ENCODE measurements around the gene TOP3B. TPM values are rescaled to one million over a fixed set of nuclear protein-coding genes. Genes with fewer than 3 reads are reported as not detected.
"Not testable (repeated sequence)": the region's sequence is repeated elsewhere in the genome, so short reads cannot be mapped to it uniquely, and the experiment has no call there.

Gene TOP3B
- total RNA-seq, 1 donor from 2014 or later: 24.8 TPM

DNA sequence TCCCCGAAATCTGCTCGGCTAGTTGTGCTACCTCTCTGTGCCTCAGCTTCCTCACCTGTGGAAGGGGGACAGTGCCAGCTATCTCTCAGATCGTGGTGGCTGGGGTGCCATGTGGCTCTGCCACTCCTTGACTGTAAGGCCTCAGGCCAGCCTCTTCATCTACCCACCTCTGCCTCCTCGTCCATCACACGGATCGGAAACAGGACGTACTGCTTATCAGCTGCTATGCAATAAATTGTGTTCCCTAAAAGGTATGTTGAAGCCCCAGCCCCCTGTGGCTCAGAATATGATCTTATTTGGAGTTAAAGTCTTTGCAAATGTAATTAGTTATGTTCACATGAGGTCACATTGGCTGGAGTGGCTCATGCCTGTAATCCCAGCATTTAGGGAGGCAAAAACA is 37.7 kb downstream of the TOP3B start:
- DNase-seq (ENCODE audit: low spot score): no peak

DNA sequence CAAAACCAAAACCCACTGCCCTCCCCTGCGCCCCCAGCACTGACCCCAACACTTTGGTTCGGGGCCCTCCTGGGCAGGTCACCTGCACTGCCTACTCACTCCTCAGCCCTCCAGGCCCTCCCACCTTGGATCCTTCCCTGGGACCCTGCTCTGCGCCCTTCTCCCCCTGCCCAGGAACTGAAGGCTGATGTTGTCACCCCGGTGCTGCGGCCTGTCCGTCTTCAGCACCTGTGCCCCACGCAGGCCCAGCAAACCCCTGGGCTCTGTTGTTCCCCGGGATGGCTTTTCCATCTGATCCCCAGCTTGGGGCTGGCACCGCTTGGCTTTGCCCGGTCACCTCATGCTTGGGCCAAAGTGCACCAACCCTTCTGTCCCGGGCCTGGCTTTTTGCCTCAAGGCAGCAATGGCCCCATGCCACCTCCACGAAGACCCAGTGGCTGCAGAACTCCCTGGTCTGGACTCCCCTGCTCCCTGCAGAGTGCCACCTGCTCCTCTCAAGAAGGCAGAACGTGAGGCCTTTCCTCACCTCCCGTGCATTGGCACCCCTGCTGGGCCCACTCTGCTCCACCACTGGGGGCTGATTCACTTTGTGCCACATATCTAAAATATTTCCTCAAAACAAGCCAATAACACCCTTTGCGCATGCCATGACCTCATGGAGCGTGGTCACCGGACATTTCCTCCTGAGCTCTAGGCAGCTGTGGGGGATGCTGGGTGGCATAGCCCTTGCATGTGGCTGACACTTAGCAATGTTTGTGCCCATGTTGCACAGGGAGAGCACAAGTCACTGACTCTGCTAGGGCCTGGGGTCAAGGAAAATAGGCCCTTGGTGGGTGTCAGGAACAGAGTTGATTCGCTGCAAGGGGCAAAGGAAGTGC is 38.8 kb downstream of the TOP3B start:
- DNase-seq (ENCODE audit: low spot score): no peak

DNA sequence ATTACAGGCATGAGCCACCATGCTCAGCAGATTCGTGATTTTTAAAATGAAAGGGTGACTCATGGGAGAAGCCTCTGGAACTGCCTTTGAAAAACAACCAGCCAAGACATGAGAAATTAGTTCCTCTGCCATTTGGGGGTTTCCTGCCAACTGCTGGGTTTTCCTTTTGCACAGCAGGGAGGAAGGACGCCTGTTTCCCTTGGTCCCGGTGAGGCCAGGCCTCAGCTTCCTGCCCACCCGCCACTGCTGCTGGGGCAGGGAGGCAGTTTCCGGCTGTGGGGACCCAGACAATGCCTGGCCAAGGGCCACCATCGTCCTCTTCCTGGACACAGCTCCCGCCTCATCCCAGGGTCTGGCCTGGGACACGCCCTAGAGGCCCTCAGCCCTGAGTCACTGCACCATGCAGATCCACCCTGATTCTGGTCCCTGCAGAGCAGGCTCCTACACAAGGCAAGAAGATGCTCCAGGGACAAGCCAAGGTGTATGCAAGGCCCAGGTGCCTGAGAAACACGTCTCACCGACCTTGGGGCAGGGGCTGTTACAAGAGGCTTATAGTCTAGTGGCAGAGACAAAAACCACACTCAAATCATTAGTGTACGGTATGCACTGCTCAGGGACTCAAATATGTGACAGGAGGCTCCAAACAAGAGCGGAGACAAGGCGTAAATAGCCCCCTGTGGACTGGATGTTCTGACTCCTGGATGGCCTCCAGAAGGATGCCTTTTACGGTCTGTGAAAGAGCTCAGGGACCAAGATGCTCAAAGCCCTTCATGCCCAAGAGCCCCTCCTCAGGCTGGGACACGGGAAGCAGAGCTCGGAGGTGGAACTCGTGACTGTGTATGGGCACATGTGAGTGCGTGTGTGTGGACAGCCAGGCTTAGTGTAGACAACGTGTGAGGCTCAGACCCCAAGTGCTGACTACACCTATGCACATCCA is 39.9 kb downstream of the TOP3B start:
- peak; percentile 75 for DNase-seq (ENCODE audit: low spot score)

DNA sequence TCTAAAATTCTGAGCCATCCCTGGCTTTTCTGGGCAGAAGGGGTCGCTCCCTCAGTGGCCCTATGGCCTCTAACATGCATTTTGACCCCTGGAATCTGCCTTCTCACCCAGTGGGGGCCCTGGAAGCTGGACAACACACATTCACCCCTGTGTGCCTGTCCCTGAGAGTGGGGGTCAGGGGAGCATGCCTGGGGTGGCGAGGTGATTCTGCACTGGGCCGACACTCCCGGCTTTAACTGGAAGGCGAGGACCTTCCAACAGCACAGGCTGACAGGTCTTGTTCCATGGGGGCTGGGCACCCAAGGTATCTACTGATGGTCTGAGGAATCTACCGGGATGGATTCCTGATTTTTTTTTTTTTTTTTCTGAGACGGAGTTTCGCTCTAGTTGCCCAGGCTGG is 40.7 kb downstream of the TOP3B start:
- no peak for DNase-seq (ENCODE audit: low spot score)

DNA sequence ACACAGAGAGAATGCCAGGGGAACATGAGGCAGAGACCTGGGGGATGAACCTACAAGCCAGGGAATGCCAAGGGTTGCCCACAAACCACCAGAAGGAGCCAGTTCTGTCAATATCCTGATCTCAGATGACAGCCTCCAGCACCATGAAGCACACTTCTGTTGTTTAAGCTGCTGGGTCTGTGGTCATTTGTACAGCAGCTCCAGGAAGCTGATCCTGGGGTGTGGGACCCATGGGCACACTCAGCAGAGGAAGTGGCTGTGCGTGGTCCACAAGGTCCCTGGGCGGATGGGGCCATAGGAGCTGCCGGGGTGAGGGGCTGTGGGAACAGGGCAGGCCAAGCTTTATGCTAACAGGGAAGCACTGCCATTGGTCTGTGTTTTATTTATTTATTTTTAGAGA is 42.1 kb downstream of the TOP3B start:
- DNase-seq (ENCODE audit: low spot score): no peak

- DNase-seq (ENCODE audit: low spot score): not testable (repeated sequence)
Observed at GRCh38 chr22:21939935-21940334, 42.7 kb downstream of the TOP3B start.

- DNase-seq (ENCODE audit: low spot score): no peak
Observed at GRCh38 chr22:21939461-21939913, 43.1 kb downstream of the TOP3B start.

DNA sequence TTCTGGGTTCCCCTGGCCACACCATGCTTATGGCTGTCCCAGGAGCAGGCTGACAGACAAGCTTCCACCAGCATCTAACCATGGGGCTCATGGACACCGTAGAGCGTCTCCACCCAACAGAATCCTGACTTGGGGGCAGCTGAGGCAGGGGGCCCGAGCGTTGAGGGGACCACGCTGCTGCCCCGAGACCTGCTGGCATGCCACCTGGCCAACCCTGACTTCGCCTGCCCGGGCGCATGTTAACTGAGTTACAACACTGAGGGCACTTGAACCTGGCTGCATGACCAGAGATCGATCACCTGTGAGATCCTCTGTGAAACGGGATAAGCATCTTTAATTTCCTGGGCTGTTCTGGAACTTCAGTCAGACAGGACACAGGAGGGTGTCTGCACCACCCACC is 43.7 kb downstream of the TOP3B start:
- no peak for DNase-seq (ENCODE audit: low spot score)

- DNase-seq (ENCODE audit: low spot score): peak; percentile 98
Observed at GRCh38 chr22:21938071-21938822, 44.3 kb downstream of the TOP3B start.

- no peak for DNase-seq (ENCODE audit: low spot score)
Observed at GRCh38 chr22:21937821-21938070, 44.8 kb downstream of the TOP3B start.

DNA sequence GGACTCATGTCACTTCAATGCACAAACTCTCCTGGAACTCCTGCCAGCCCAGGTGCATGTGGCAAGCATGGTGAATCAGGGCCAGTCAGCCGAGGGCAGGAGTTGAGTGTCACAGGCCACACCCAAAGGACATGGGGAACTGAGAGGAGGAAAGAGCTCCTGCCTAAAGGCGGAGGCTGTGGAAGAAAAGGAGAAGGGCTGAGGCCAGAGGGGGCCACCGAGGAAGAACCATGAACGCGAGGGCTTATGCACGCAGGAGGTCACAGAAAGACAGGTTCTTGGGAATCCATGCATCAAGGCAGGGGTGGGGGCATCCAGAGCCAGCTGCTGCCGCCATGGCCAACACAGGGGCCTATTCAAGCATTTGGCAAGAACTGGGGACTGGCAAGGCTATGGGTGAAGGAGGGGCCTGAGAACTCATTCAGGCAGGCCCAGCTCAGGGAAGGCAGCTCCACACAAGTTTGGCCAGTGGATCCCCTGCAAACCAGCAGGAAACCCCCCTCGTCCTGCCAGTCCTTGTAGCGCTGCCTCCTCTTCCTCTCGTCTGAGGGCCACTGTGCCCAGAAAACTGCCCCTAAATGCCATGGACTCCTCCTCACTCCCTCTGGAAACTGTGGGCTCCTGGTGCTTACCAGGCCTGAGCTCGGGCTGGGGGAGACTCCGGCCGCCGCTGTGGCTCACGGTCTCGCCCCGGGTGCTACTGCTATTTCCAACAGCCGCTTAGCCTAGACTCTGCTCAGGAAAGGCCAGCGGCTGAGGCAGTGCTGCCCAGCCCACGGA is 45.4 kb downstream of the TOP3B start:
- DNase-seq (ENCODE audit: low spot score): no peak

DNA sequence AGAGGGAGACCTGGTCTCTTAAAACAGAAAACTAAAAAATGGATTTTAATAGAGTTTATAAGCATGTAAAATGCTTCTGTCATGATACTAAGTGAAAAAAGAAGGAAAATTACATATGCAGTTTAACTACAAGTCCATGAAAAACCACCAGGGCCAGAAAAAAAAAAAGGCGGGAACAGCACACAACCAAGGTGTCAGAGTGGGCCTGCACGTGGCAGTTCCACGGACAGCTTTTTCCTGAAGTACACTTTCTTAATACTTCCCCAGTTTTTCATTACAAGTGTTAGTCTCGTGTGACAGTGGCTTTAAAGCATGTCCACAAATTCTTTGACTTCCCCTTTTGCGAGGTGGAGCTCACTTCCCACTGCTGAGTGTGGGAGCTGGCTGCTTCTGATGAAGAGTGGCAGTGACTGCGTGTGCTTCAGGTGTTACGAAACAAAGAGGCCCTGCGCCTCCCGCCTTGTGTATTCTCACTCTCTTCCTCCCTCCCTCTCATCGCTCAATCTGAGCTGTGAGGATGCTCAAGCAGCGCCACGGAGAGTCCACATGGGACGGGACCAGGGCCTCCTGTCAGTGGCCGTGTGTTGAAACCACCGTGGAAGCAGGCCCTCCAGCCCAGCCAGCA is 46.3 kb downstream of the TOP3B start:
- DNase-seq (ENCODE audit: low spot score): no peak

GRCh38 chr22:21933910-21934309 is 48.7 kb downstream of the TOP3B start:
- no peak for DNase-seq (ENCODE audit: low spot score)

- no peak for DNase-seq (ENCODE audit: low spot score)
Observed at GRCh38 chr22:21933413-21933812, 49.2 kb downstream of the TOP3B start.

- DNase-seq (ENCODE audit: low spot score): no peak
Observed at GRCh38 chr22:21932347-21932746, 50.2 kb downstream of the TOP3B start.

GRCh38 chr22:21931056-21931455 is 51.5 kb downstream of the TOP3B start:
- no peak for DNase-seq (ENCODE audit: low spot score)

DNA sequence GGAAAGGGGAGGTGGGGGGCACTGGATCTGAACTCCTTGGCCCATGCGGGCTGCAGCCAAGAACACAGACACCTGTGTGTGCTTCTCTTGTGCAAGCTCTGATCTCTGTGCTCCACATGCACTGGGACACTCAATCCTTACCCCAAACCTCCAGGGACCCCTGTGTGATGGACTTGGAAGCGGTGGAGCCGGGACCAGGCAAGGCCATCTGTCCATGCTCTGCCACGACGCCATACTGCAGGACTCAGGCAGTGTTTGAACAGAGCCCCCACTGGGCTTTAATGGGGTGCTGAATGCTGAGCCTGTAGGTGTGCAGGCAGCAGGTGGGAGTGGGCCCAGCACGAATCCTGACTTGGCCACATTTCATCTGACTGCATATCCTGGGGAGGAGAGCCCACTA is 53.3 kb downstream of the TOP3B start:
- DNase-seq (ENCODE audit: low spot score): no peak

GRCh38 chr22:21928048-21928447 is 54.5 kb downstream of the TOP3B start:
- no peak for DNase-seq (ENCODE audit: low spot score)

DNA sequence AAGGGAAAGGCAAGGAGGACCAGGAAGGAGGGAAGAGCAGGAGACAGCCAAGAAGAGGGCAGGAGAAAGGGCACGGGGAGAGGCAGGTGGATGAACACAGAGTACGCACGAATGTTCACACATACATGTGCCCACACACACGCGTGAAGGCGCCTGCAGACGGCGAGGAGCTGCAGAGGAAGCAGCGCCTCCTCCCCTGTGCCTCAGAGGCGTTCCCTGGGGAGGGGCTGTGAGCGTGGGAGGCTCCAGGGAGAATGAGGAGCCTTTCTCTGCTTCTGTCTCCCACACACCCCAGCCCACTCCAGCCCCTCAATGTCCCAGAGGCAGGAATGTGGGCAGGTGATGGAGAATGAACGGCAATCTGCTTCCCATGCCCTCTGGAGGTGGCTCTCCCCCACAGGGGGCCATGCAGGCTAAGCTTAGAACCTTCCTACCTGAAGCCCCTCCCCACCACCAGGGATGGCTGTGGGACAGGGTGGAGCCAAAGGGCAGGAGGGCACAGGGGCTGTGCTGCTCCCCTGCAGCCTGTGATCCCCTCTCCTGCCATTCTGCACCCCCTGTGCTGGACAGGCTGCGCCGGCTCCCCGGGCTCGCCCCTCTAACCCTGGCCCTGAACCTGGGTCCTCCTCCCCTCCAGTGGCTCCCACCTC is 55.3 kb downstream of the TOP3B start:
- DNase-seq (ENCODE audit: low spot score): no peak

DNA sequence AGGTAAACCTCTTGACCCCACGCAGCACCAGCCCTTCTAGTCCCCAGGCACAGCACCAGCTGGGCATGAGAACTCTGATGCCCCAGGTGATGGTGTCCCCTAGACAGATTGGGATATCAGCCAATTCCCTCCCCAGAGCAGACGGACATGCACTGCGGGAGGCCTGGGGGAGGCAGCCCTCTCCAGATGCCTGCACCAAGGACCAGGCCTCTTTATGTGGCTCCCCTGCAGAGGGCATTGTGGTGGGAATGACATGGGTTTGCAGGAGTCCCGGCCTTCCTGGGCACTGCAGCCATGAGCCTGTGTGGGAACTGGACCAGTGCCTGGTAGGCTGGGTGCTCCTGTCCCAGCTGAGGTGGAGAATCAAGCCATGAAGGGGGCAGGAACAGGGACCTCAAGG is 55.9 kb downstream of the TOP3B start:
- no peak for DNase-seq (ENCODE audit: low spot score)
